SU-DHL-6 (cell line): ENCODE data around the gene ITPK1.

Source experiments
- H2AFZ ChIP-seq: fragments of 200-600 bp; sonication (generic); 2 replicates; pipeline ENCODE4 v1.6.1; 2014; ENCODE audit warnings: low read depth, mild to moderate bottlenecking, moderate library complexity, mixed read lengths, antibody characterized with exemption, low read length; ENCODE audit not compliant: severe bottlenecking
- H3F3A ChIP-seq: fragments of 200-600 bp; shearing (Covaris generic); 2 replicates; pipeline ENCODE4 v1.6.0; 2016; ENCODE audit warnings: antibody characterized with exemption, mild to moderate bottlenecking; ENCODE audit not compliant: insufficient read depth
- H3K27ac ChIP-seq: fragments of 200-600 bp; sonication (generic); 2 replicates; pipeline ENCODE4 v1.5.1; 2016; ENCODE audit warnings: low read depth, mild to moderate bottlenecking, low read length, moderate library complexity, mixed read lengths
- H3K27me3 ChIP-seq: fragments of 200-600 bp; sonication (generic), shearing (Covaris generic); 2 replicates; pipeline ENCODE4 v1.6.0; 2014; ENCODE audit warnings: mild to moderate bottlenecking, low read length
- H3K36me3 ChIP-seq: fragments of 200-600 bp; sonication (generic); 2 replicates; pipeline ENCODE4 v1.6.1; 2014; ENCODE audit warnings: mild to moderate bottlenecking, low read length, mixed read lengths
- H3K4me2 ChIP-seq: fragments of 300-600, 200-600 bp; shearing (Covaris generic), sonication (generic); 2 replicates; pipeline ENCODE4 v1.6.0; 2014; ENCODE audit warnings: low read length, low read depth, mild to moderate bottlenecking; ENCODE audit not compliant: poor library complexity, severe bottlenecking
- H3K4me3 ChIP-seq: fragments of 200-600 bp; sonication (generic); 2 replicates; pipeline ENCODE4 v1.5.1; 2014; ENCODE audit warnings: antibody characterized with exemption, low read length, mild to moderate bottlenecking, mixed read lengths; ENCODE audit not compliant: insufficient read depth, poor library complexity, severe bottlenecking
- H3K79me2 ChIP-seq: fragments of 200-600 bp; sonication (generic); 2 replicates; pipeline ENCODE4 v1.6.1; 2014; ENCODE audit warnings: mild to moderate bottlenecking, low read length, moderate library complexity; ENCODE audit not compliant: insufficient read depth
- H3K9ac ChIP-seq: fragments of 200-600 bp; sonication (generic); 2 replicates; pipeline ENCODE4 v1.7.0; 2014; ENCODE audit warnings: mild to moderate bottlenecking, low read length
- H3K9me2 ChIP-seq: fragments of 200-600 bp; sonication (generic); replicated peaks from 2 replicates; pipeline ENCODE4 v1.6.1; 2014; ENCODE audit warnings: low read length; ENCODE audit not compliant: insufficient read depth
- H3K9me3 ChIP-seq: fragments of 200-600 bp; sonication (generic); 2 replicates; pipeline ENCODE4 v1.6.1; 2014; ENCODE audit warnings: low read length, mixed read lengths; ENCODE audit not compliant: insufficient read depth
- H4K20me1 ChIP-seq: fragments of 200-600 bp; sonication (generic); 2 replicates; pipeline ENCODE4 v1.6.1; 2014; ENCODE audit warnings: low read depth, mild to moderate bottlenecking, antibody characterized with exemption, low read length, moderate library complexity, mixed read lengths
- CTCF ChIP-seq: fragments of 200-600 bp; sonication (generic); IDR thresholded peaks from one replicate; pipeline ENCODE4 v1.5.1; 2017; ENCODE audit warnings: antibody characterized with exemption, mild to moderate bottlenecking, low read length, moderate library complexity; ENCODE audit not compliant: insufficient read depth, poor library complexity, severe bottlenecking
- EZH2phosphoT487 ChIP-seq: fragments of 200-600 bp; sonication (generic), shearing (Covaris generic); conservative IDR thresholded peaks from 2 replicates; pipeline ENCODE4 v1.6.1; 2018; ENCODE audit warnings: mild to moderate bottlenecking, antibody characterized with exemption, low read length, moderate library complexity, mixed read lengths

Gene ITPK1

GRCh38 chr14:93115821-93116675 lies at the start of gene ITPK1:
Gene ITPK1 (minus strand): TSS chr14:93115925. CDS start chr14:93115163, 762 bp downstream.
- no peaks in the 10 kb centered on the region for H3K36me3 ChIP-seq
- H3K27ac ChIP-seq, result peak within 1 kb of the TSS; percentile 75
- peak within 1 kb of the TSS; percentile 84 for H3K9ac ChIP-seq
- H3F3A ChIP-seq, result no peaks in the 10 kb centered on the region
- no peaks in the 10 kb centered on the region for H3K9me3 ChIP-seq
- no peaks in the 10 kb centered on the region for H3K27me3 ChIP-seq
- no peaks in the 10 kb centered on the region for H3K9me2 ChIP-seq
- TF ChIP-seq EZH2phosphoT487 (no peak), CTCF (no peak)
- H2AFZ ChIP-seq, result peak within 1 kb of the TSS; percentile 99
- peak within 1 kb of the TSS; percentile 94 for H3K4me2 ChIP-seq
- peak within 1 kb of the TSS; percentile 91 for H3K4me3 ChIP-seq
- H3K79me2 ChIP-seq, result no peaks in the 10 kb centered on the region
- H4K20me1 ChIP-seq, result no peaks in the 10 kb centered on the region

GRCh38 chr14:93163564-93163963 lies 47.8 kb upstream of the ITPK1 start:
- Histone ChIP-seq H3K9ac (no peak overlapping the region), H3K27ac (no peak overlapping the region), H3K27me3 (no peaks in the 10 kb centered on the region), H3K9me2 (no peaks in the 10 kb centered on the region), H3K9me3 (no peaks in the 10 kb centered on the region), H3F3A (no peaks in the 10 kb centered on the region), H3K4me2 (no peak overlapping the region), H3K79me2 (no peaks in the 10 kb centered on the region), H3K36me3 (no peaks in the 10 kb centered on the region), H4K20me1 (no peaks in the 10 kb centered on the region), H2AFZ (no peak overlapping the region), H3K4me3 (no peak overlapping the region)
- TF ChIP-seq EZH2phosphoT487 (no peak), CTCF (no peak)

GRCh38 chr14:93161411-93161940 lies 45.8 kb upstream of the ITPK1 start:
- Histone ChIP-seq H3K4me3 (no peak overlapping the region), H2AFZ (no peak overlapping the region), H3F3A (no peaks in the 10 kb centered on the region), H3K79me2 (no peaks in the 10 kb centered on the region), H3K27ac (no peak overlapping the region), H3K36me3 (no peaks in the 10 kb centered on the region), H3K27me3 (no peaks in the 10 kb centered on the region), H3K9me2 (no peaks in the 10 kb centered on the region), H3K9me3 (no peaks in the 10 kb centered on the region), H3K4me2 (no peak overlapping the region), H4K20me1 (no peaks in the 10 kb centered on the region), H3K9ac (no peak overlapping the region)
- TF ChIP-seq EZH2phosphoT487 (no peak), CTCF (no peak)
